Measurements from ENCODE around the gene F2.

Gene F2

GRCh38 chr11:46747150-46747549 is 28.1 kb downstream of the F2 start:
- TF ChIP-seq POU2F2 (IDR thresholded peaks at IDR 0.05; ENCODE audit: low read depth, low read length) = no peak
- no peak for TF ChIP-seq POLR2A (IDR thresholded peaks at IDR 0.05; ENCODE audit: low read depth, low read length)
- no peak for TF ChIP-seq POLR2AphosphoS5 (IDR thresholded peaks at IDR 0.05; ENCODE audit: low read depth, low read length)
- TF ChIP-seq PAX5 (IDR thresholded peaks at IDR 0.05; ENCODE audit: insufficient read depth, low read length, severe bottlenecking) = no peak
- TF ChIP-seq TAF1 (IDR thresholded peaks at IDR 0.05; ENCODE audit: low read depth, low read length) = no peak
- TF ChIP-seq SPI1 (IDR thresholded peaks at IDR 0.05; ENCODE audit: low read depth, low read length) = no peak
- DNase-seq (ENCODE audit: insufficient read length, low spot score) = no peak
- FAIRE-seq = no peak

GRCh38 chr11:46755962-46756361 is 36.9 kb downstream of the F2 start:
- FAIRE-seq = no peak
- TF ChIP-seq POLR2A (IDR thresholded peaks at IDR 0.05; ENCODE audit: low read depth, low read length) = no peak
- no peak for TF ChIP-seq TAF1 (IDR thresholded peaks at IDR 0.05; ENCODE audit: low read depth, low read length)
- TF ChIP-seq POU2F2 (IDR thresholded peaks at IDR 0.05; ENCODE audit: low read depth, low read length) = no peak
- no peak for TF ChIP-seq PAX5 (IDR thresholded peaks at IDR 0.05; ENCODE audit: insufficient read depth, low read length, severe bottlenecking)
- no peak for TF ChIP-seq SPI1 (IDR thresholded peaks at IDR 0.05; ENCODE audit: low read depth, low read length)
- no peak for TF ChIP-seq POLR2AphosphoS5 (IDR thresholded peaks at IDR 0.05; ENCODE audit: low read depth, low read length)
- DNase-seq (ENCODE audit: insufficient read length, low spot score) = no peak

- no peak for FAIRE-seq
- TF ChIP-seq TAF1 (IDR thresholded peaks at IDR 0.05; ENCODE audit: low read depth, low read length) (no peak), POLR2AphosphoS5 (IDR thresholded peaks at IDR 0.05; ENCODE audit: low read depth, low read length) (no peak)
Observed at GRCh38 chr11:46759196-46759595, 40.2 kb downstream of the F2 start.

GRCh38 chr11:46760429-46761128 is 41.6 kb downstream of the F2 start:
- FAIRE-seq (no peak), DNase-seq (ENCODE audit: insufficient read length, low spot score) (no peak)
- TF ChIP-seq SPI1 (IDR thresholded peaks at IDR 0.05; ENCODE audit: low read depth, low read length) (no peak), POLR2A (IDR thresholded peaks at IDR 0.05; ENCODE audit: low read depth, low read length) (no peak), POU2F2 (IDR thresholded peaks at IDR 0.05; ENCODE audit: low read depth, low read length) (no peak), POLR2AphosphoS5 (IDR thresholded peaks at IDR 0.05; ENCODE audit: low read depth, low read length) (no peak), TAF1 (IDR thresholded peaks at IDR 0.05; ENCODE audit: low read depth, low read length) (no peak), PAX5 (IDR thresholded peaks at IDR 0.05; ENCODE audit: insufficient read depth, low read length, severe bottlenecking) (no peak)

More at GRCh38 chr11:46759196-46759595, 40.2 kb downstream of the F2 start:
- no peak for DNase-seq (ENCODE audit: insufficient read length, low spot score)

GRCh38 chr11:46761807-46762206 is 42.8 kb downstream of the F2 start:
- DNase-seq (ENCODE audit: insufficient read length, low spot score) (no peak), FAIRE-seq (no peak)
- TF ChIP-seq PAX5 (IDR thresholded peaks at IDR 0.05; ENCODE audit: insufficient read depth, low read length, severe bottlenecking) (no peak), POLR2A (IDR thresholded peaks at IDR 0.05; ENCODE audit: low read depth, low read length) (no peak), POU2F2 (IDR thresholded peaks at IDR 0.05; ENCODE audit: low read depth, low read length) (no peak), SPI1 (IDR thresholded peaks at IDR 0.05; ENCODE audit: low read depth, low read length) (no peak), TAF1 (IDR thresholded peaks at IDR 0.05; ENCODE audit: low read depth, low read length) (no peak), POLR2AphosphoS5 (IDR thresholded peaks at IDR 0.05; ENCODE audit: low read depth, low read length) (no peak)

- TF ChIP-seq POLR2AphosphoS5 (IDR thresholded peaks at IDR 0.05; ENCODE audit: low read depth, low read length) = no peak
- TF ChIP-seq POLR2A (IDR thresholded peaks at IDR 0.05; ENCODE audit: low read depth, low read length) = no peak
- TF ChIP-seq TAF1 (IDR thresholded peaks at IDR 0.05; ENCODE audit: low read depth, low read length) = no peak
- no peak for TF ChIP-seq POU2F2 (IDR thresholded peaks at IDR 0.05; ENCODE audit: low read depth, low read length)
- TF ChIP-seq PAX5 (IDR thresholded peaks at IDR 0.05; ENCODE audit: insufficient read depth, low read length, severe bottlenecking) = no peak
- no peak for TF ChIP-seq SPI1 (IDR thresholded peaks at IDR 0.05; ENCODE audit: low read depth, low read length)
- FAIRE-seq = no peak
- no peak for DNase-seq (ENCODE audit: insufficient read length, low spot score)
Observed at GRCh38 chr11:46762248-46762647, 43.2 kb downstream of the F2 start.

GRCh38 chr11:46766656-46767055 is 47.6 kb downstream of the F2 start:
- DNase-seq (ENCODE audit: insufficient read length, low spot score) (no peak), FAIRE-seq (no peak)

GRCh38 chr11:46769636-46770221 is 50.7 kb downstream of the F2 start:
- TF ChIP-seq SPI1 (IDR thresholded peaks at IDR 0.05; ENCODE audit: low read depth, low read length) (no peak), PAX5 (IDR thresholded peaks at IDR 0.05; ENCODE audit: insufficient read depth, low read length, severe bottlenecking) (no peak)
- FAIRE-seq (no peak), DNase-seq (ENCODE audit: insufficient read length, low spot score) (no peak)

More at GRCh38 chr11:46766656-46767055, 47.6 kb downstream of the F2 start:
- TF ChIP-seq SPI1 (IDR thresholded peaks at IDR 0.05; ENCODE audit: low read depth, low read length) (no peak), TAF1 (IDR thresholded peaks at IDR 0.05; ENCODE audit: low read depth, low read length) (no peak), PAX5 (IDR thresholded peaks at IDR 0.05; ENCODE audit: insufficient read depth, low read length, severe bottlenecking) (no peak)

GRCh38 chr11:46776878-46777277 is 57.9 kb downstream of the F2 start:
- FAIRE-seq (no peak), DNase-seq (ENCODE audit: insufficient read length, low spot score) (no peak)
- TF ChIP-seq SPI1 (IDR thresholded peaks at IDR 0.05; ENCODE audit: low read depth, low read length) (no peak), POLR2AphosphoS5 (IDR thresholded peaks at IDR 0.05; ENCODE audit: low read depth, low read length) (no peak), POU2F2 (IDR thresholded peaks at IDR 0.05; ENCODE audit: low read depth, low read length) (no peak), TAF1 (IDR thresholded peaks at IDR 0.05; ENCODE audit: low read depth, low read length) (no peak)

GRCh38 chr11:46778416-46778815 is 59.4 kb downstream of the F2 start:
- no peak for DNase-seq (ENCODE audit: insufficient read length, low spot score)
- TF ChIP-seq PAX5 (IDR thresholded peaks at IDR 0.05; ENCODE audit: insufficient read depth, low read length, severe bottlenecking) (no peak), TAF1 (IDR thresholded peaks at IDR 0.05; ENCODE audit: low read depth, low read length) (no peak), POLR2A (IDR thresholded peaks at IDR 0.05; ENCODE audit: low read depth, low read length) (no peak), SPI1 (IDR thresholded peaks at IDR 0.05; ENCODE audit: low read depth, low read length) (no peak), POLR2AphosphoS5 (IDR thresholded peaks at IDR 0.05; ENCODE audit: low read depth, low read length) (no peak), POU2F2 (IDR thresholded peaks at IDR 0.05; ENCODE audit: low read depth, low read length) (no peak)

More at GRCh38 chr11:46778416-46778815, 59.4 kb downstream of the F2 start:
- no peak for FAIRE-seq
